Neural cell (in vitro differentiated cells): ENCODE data around the gene FASTKD2. TPM values are rescaled to one million over a fixed set of nuclear protein-coding genes. Genes with fewer than 3 reads are reported as not detected.

Source experiments
- H2AFZ ChIP-seq: fragments of 200-600, 300-800 bp; sonication (generic), shearing (Covaris generic); 2 replicates; pipeline ENCODE4 v1.6.0; 2014; ENCODE audit warnings: low read depth, mild to moderate bottlenecking, antibody characterized with exemption, low read length, moderate library complexity
- H3F3A ChIP-seq: fragments of 200-600 bp; shearing (Covaris generic); 2 replicates; pipeline ENCODE4 v1.6.1; 2016; ENCODE audit warnings: mild to moderate bottlenecking, moderate library complexity, mixed read lengths, antibody characterized with exemption, low read length; ENCODE audit not compliant: insufficient read depth, poor library complexity, severe bottlenecking
- H3K27ac ChIP-seq: fragments of 200-600, 300-800 bp; sonication (generic), shearing (Covaris generic); 2 replicates; pipeline ENCODE4 v1.5.1; 2014; ENCODE audit warnings: mild to moderate bottlenecking, low read length, moderate library complexity
- H3K27me3 ChIP-seq: fragments of 300-800, 200-600 bp; sonication (generic), shearing (Covaris generic); 2 replicates; pipeline ENCODE4 v1.6.0; 2014; ENCODE audit warnings: mild to moderate bottlenecking, low read depth, low read length, moderate library complexity; ENCODE audit not compliant: insufficient read depth
- H3K36me3 ChIP-seq: fragments of 300-800, 200-600 bp; sonication (generic), shearing (Covaris generic); 2 replicates; pipeline ENCODE4 v1.5.1; 2014; ENCODE audit warnings: mild to moderate bottlenecking, antibody characterized with exemption, low read length, moderate library complexity; ENCODE audit not compliant: insufficient read depth
- H3K4me2 ChIP-seq: fragments of 300-800, 200-600 bp; sonication (generic), shearing (Covaris generic); 2 replicates; pipeline ENCODE4 v1.6.0; 2014; ENCODE audit warnings: mild to moderate bottlenecking, low read length
- H3K4me3 ChIP-seq: fragments of 300-800, 200-600 bp; sonication (generic), shearing (Covaris generic); 2 replicates; pipeline ENCODE4 v1.5.1; 2014; ENCODE audit warnings: mild to moderate bottlenecking, low read length, moderate library complexity
- H3K79me2 ChIP-seq: fragments of 200-600 bp; shearing (Covaris generic); replicated peaks from 2 replicates; pipeline ENCODE4 v1.6.0; 2014; ENCODE audit warnings: mild to moderate bottlenecking, low read length, moderate library complexity; ENCODE audit not compliant: insufficient read depth
- H3K9ac ChIP-seq: fragments of 300-800, 200-600 bp; sonication (generic), shearing (Covaris generic); 2 replicates; pipeline ENCODE4 v1.6.1; 2016; ENCODE audit warnings: mild to moderate bottlenecking, low read length, mixed read lengths
- H3K9me2 ChIP-seq: fragments of 200-600 bp; shearing (Covaris generic); 2 replicates; pipeline ENCODE4 v1.6.1; 2016; ENCODE audit warnings: mild to moderate bottlenecking, low read length, mixed read lengths; ENCODE audit not compliant: insufficient read depth
- H3K9me3 ChIP-seq: fragments of 200-600, 300-800 bp; sonication (generic), shearing (Covaris generic); 2 replicates; pipeline ENCODE4 v1.6.1; 2016; ENCODE audit warnings: mild to moderate bottlenecking, mixed run types, low read length, moderate library complexity, mixed read lengths
- H4K20me1 ChIP-seq: fragments of 200-600 bp; shearing (Covaris generic); 2 replicates; pipeline ENCODE4 v1.6.1; 2016; ENCODE audit warnings: mild to moderate bottlenecking, mixed run types; ENCODE audit not compliant: insufficient read depth
- EP300 ChIP-seq: fragments of 450-650 bp; conservative IDR thresholded peaks from 2 replicates; pipeline ENCODE4 v1.6.1; 2014; ENCODE audit warnings: antibody characterized with exemption, mild to moderate bottlenecking, moderate library complexity; ENCODE audit not compliant: poor library complexity, severe bottlenecking
- EZH2 ChIP-seq: fragments of 200-600, 300-800 bp; shearing (Covaris generic), sonication (generic); IDR thresholded peaks from 2 replicates; pipeline ENCODE4 v1.6.1; 2014; ENCODE audit warnings: antibody characterized with exemption, low read length, borderline replicate concordance, mild to moderate bottlenecking; ENCODE audit not compliant: insufficient read depth, poor library complexity, severe bottlenecking
- MXI1 ChIP-seq: fragments of 450-650 bp; conservative IDR thresholded peaks from 2 replicates; pipeline ENCODE4 v1.6.1; 2014; ENCODE audit warnings: antibody characterized with exemption, mild to moderate bottlenecking; ENCODE audit not compliant: poor library complexity, severe bottlenecking
- POLR2AphosphoS5 ChIP-seq: IDR thresholded peaks from 2 replicates; pipeline ENCODE4 v1.6.1; 2012
- RAD21 ChIP-seq: fragments of 450-650 bp; conservative IDR thresholded peaks from 2 replicates; pipeline ENCODE4 v1.6.1; 2014; ENCODE audit warnings: antibody characterized with exemption, mild to moderate bottlenecking, moderate library complexity
- SMC3 ChIP-seq: fragments of 450-650 bp; conservative IDR thresholded peaks from 2 replicates; pipeline ENCODE4 v1.6.1; 2014; ENCODE audit warnings: antibody characterized with exemption, mild to moderate bottlenecking, moderate library complexity; ENCODE audit not compliant: poor library complexity
- TAF1 ChIP-seq: IDR thresholded peaks from 2 replicates; pipeline ENCODE4 v1.6.1; 2012; ENCODE audit warnings: low read depth
- polyA plus RNA-seq: library from polyadenylated mRNA; depleted of rRNA; stranded (reverse); fragments of >200 nt; gene quantifications from 2 replicates; pipeline ENCODE4 v1.2.3, GENCODE V29; 2014
- TF ChIP-seq, protein P1 (sequence below): fragments of 450-650 bp; IDR thresholded peaks from 2 replicates; pipeline ENCODE4 v1.5.1; 2014; ENCODE audit warnings: antibody characterized with exemption, mild to moderate bottlenecking, moderate library complexity; ENCODE audit not compliant: poor library complexity, severe bottlenecking
- TF ChIP-seq, protein P2 (sequence below): IDR thresholded peaks from 2 replicates; pipeline ENCODE4 v1.6.1; 2012; ENCODE audit warnings: borderline replicate concordance

The FASTKD2 gene
- polyA plus RNA-seq, 1 donor from 2014 or later, result 56.1 TPM

GRCh38 chr2:206723288-206723687 is 42.1 kb upstream of the FASTKD2 start:
- H3K36me3 ChIP-seq, result no peaks in the 10 kb centered on the region
- no peaks in the 10 kb centered on the region for H3K9me3 ChIP-seq
- H3K79me2 ChIP-seq, result no peaks in the 10 kb centered on the region
- no peaks in the 10 kb centered on the region for H3F3A ChIP-seq
- no peak overlapping the region for H3K27ac ChIP-seq
- no peak overlapping the region for H3K4me2 ChIP-seq
- no peaks in the 10 kb centered on the region for H4K20me1 ChIP-seq
- H3K9me2 ChIP-seq, result no peaks in the 10 kb centered on the region
- H3K4me3 ChIP-seq, result no peak overlapping the region
- no peaks in the 10 kb centered on the region for H3K27me3 ChIP-seq
- no peak overlapping the region for H3K9ac ChIP-seq
- TF ChIP-seq EZH2 (no peak), MXI1 (no peak), RAD21 (no peak)
- TF ChIP-seq, protein P1, sequence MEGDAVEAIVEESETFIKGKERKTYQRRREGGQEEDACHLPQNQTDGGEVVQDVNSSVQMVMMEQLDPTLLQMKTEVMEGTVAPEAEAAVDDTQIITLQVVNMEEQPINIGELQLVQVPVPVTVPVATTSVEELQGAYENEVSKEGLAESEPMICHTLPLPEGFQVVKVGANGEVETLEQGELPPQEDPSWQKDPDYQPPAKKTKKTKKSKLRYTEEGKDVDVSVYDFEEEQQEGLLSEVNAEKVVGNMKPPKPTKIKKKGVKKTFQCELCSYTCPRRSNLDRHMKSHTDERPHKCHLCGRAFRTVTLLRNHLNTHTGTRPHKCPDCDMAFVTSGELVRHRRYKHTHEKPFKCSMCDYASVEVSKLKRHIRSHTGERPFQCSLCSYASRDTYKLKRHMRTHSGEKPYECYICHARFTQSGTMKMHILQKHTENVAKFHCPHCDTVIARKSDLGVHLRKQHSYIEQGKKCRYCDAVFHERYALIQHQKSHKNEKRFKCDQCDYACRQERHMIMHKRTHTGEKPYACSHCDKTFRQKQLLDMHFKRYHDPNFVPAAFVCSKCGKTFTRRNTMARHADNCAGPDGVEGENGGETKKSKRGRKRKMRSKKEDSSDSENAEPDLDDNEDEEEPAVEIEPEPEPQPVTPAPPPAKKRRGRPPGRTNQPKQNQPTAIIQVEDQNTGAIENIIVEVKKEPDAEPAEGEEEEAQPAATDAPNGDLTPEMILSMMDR, result no peak
- TF ChIP-seq, protein P2, sequence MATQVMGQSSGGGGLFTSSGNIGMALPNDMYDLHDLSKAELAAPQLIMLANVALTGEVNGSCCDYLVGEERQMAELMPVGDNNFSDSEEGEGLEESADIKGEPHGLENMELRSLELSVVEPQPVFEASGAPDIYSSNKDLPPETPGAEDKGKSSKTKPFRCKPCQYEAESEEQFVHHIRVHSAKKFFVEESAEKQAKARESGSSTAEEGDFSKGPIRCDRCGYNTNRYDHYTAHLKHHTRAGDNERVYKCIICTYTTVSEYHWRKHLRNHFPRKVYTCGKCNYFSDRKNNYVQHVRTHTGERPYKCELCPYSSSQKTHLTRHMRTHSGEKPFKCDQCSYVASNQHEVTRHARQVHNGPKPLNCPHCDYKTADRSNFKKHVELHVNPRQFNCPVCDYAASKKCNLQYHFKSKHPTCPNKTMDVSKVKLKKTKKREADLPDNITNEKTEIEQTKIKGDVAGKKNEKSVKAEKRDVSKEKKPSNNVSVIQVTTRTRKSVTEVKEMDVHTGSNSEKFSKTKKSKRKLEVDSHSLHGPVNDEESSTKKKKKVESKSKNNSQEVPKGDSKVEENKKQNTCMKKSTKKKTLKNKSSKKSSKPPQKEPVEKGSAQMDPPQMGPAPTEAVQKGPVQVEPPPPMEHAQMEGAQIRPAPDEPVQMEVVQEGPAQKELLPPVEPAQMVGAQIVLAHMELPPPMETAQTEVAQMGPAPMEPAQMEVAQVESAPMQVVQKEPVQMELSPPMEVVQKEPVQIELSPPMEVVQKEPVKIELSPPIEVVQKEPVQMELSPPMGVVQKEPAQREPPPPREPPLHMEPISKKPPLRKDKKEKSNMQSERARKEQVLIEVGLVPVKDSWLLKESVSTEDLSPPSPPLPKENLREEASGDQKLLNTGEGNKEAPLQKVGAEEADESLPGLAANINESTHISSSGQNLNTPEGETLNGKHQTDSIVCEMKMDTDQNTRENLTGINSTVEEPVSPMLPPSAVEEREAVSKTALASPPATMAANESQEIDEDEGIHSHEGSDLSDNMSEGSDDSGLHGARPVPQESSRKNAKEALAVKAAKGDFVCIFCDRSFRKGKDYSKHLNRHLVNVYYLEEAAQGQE, result no peak
- H2AFZ ChIP-seq, result no peak overlapping the region

DNA sequence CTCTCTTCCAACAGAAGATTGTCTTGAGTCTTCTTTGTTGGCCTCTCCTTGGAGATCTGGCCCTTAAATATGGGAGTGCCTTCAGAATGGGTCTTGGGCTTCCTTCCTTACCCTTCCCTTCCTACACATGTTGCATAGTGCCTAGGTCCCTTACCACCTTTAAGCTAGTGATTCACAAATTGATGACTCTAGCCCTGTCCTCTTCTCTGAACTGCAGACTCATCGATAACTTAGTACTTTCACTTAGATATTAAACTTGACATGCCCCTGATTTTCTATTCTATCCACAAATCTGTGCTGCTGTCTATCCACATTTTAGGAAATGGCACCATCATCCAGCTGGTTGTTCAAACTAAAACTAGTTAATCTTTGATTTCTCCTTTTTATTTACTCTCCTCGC is 38.1 kb upstream of the FASTKD2 start:
- Histone ChIP-seq H4K20me1 (no peaks in the 10 kb centered on the region), H3K4me2 (no peak overlapping the region), H3K9me2 (no peaks in the 10 kb centered on the region), H3K9me3 (no peaks in the 10 kb centered on the region), H2AFZ (no peak overlapping the region), H3K4me3 (no peak overlapping the region), H3K79me2 (no peaks in the 10 kb centered on the region), H3K27ac (no peak overlapping the region), H3K27me3 (no peaks in the 10 kb centered on the region), H3F3A (no peaks in the 10 kb centered on the region), H3K9ac (no peak overlapping the region), H3K36me3 (no peaks in the 10 kb centered on the region)
- TF ChIP-seq SMC3, result no peak
- no peak for TF ChIP-seq EZH2
- TF ChIP-seq POLR2AphosphoS5, result no peak
- TF ChIP-seq EP300, result no peak
- TF ChIP-seq MXI1, result no peak
- TF ChIP-seq, protein P1, result no peak
- TF ChIP-seq, protein P2, result no peak
- TF ChIP-seq TAF1, result no peak
- TF ChIP-seq RAD21, result no peak
